Measurements from ENCODE around the gene NCF1. TPM values are rescaled to one million over a fixed set of nuclear protein-coding genes. Genes with fewer than 3 reads are reported as not detected.
"Not testable (repeated sequence)": the region's sequence is repeated elsewhere in the genome, so short reads cannot be mapped to it uniquely, and the experiment has no call there.

The NCF1 gene
- total and polyA plus RNA-seq, 3 donors from 2014 or later, result 1.5 to 8.3 (median 2.1) TPM

GRCh38 chr7:74758982-74759381 is 14.8 kb upstream of the NCF1 start:
- H3K4me1 ChIP-seq; intact Hi-C loops (cut with DNase I; ENCODE audit: low total_unique reads); H3K36me3 ChIP-seq (ENCODE audit: low read depth, missing control alignments); DNase-seq; H3K9me3 ChIP-seq; H3K4me3 ChIP-seq; H3K27me3 ChIP-seq; H3K27ac ChIP-seq: not testable (repeated sequence)
- no CpG with 5 or more reads among the region's 3 CpGs for WGBS, 2 donors

GRCh38 chr7:74765205-74765918 is 8.4 kb upstream of the NCF1 start:
- H3K4me3 ChIP-seq; H3K27ac ChIP-seq; H3K27me3 ChIP-seq; H3K9me3 ChIP-seq; DNase-seq; H3K36me3 ChIP-seq (ENCODE audit: low read depth, missing control alignments); H3K4me1 ChIP-seq; intact Hi-C loops (cut with DNase I; ENCODE audit: low total_unique reads): not testable (repeated sequence)
- no CpG with 5 or more reads among the region's 17 CpGs for WGBS, 2 donors

- H3K27ac ChIP-seq; H3K9me3 ChIP-seq; H3K4me3 ChIP-seq; intact Hi-C loops (cut with DNase I; ENCODE audit: low total_unique reads); DNase-seq; H3K36me3 ChIP-seq (ENCODE audit: low read depth, missing control alignments); H3K4me1 ChIP-seq; H3K27me3 ChIP-seq: not testable (repeated sequence)
- WGBS, 2 donors, result 86% methylated on average over 1 of the region's 7 CpGs; no CpG with 5 or more reads in 1 of the 2 donors
Measured at GRCh38 chr7:74766509-74766908, 7.3 kb upstream of the NCF1 start.

GRCh38 chr7:74766991-74767390 is 6.8 kb upstream of the NCF1 start:
- H3K9me3 ChIP-seq; H3K36me3 ChIP-seq (ENCODE audit: low read depth, missing control alignments); H3K4me1 ChIP-seq; H3K27me3 ChIP-seq; H3K4me3 ChIP-seq; intact Hi-C loops (cut with DNase I; ENCODE audit: low total_unique reads); H3K27ac ChIP-seq; DNase-seq: not testable (repeated sequence)
- 67 to 70% methylated on average over 6 of the region's 10 CpGs for WGBS, 2 donors

GRCh38 chr7:74770062-74770461 is 3.7 kb upstream of the NCF1 start:
- 100% methylated on average over 2 of the region's 7 CpGs; no CpG with 5 or more reads in 1 of the 2 donors for WGBS, 2 donors
- H3K36me3 ChIP-seq (ENCODE audit: low read depth, missing control alignments); DNase-seq; H3K27me3 ChIP-seq; H3K9me3 ChIP-seq; H3K4me1 ChIP-seq; intact Hi-C loops (cut with DNase I; ENCODE audit: low total_unique reads); H3K4me3 ChIP-seq; H3K27ac ChIP-seq: not testable (repeated sequence)

- intact Hi-C loops (cut with DNase I; ENCODE audit: low total_unique reads); H3K4me1 ChIP-seq; H3K4me3 ChIP-seq; H3K27ac ChIP-seq; H3K9me3 ChIP-seq; H3K27me3 ChIP-seq; DNase-seq; H3K36me3 ChIP-seq (ENCODE audit: low read depth, missing control alignments): not testable (repeated sequence)
- WGBS, 2 donors, result 83% methylated on average over 2 of the region's 6 CpGs; no CpG with 5 or more reads in 1 of the 2 donors
Measured at GRCh38 chr7:74772093-74772492, 1.7 kb upstream of the NCF1 start.

GRCh38 chr7:74775111-74775510 is 1.3 kb downstream of the NCF1 start:
- H3K27me3 ChIP-seq; H3K36me3 ChIP-seq (ENCODE audit: low read depth, missing control alignments); H3K4me3 ChIP-seq; intact Hi-C loops (cut with DNase I; ENCODE audit: low total_unique reads); H3K27ac ChIP-seq; H3K9me3 ChIP-seq; H3K4me1 ChIP-seq; DNase-seq: not testable (repeated sequence)
- no CpG with 5 or more reads among the region's 6 CpGs for WGBS, 2 donors

GRCh38 chr7:74779053-74779452 is 5.2 kb downstream of the NCF1 start:
- H3K27me3 ChIP-seq; DNase-seq; H3K4me1 ChIP-seq; H3K36me3 ChIP-seq (ENCODE audit: low read depth, missing control alignments); H3K9me3 ChIP-seq; intact Hi-C loops (cut with DNase I; ENCODE audit: low total_unique reads); H3K27ac ChIP-seq; H3K4me3 ChIP-seq: not testable (repeated sequence)
- WGBS, 2 donors, result no CpG with 5 or more reads among the region's 17 CpGs

- H3K4me3 ChIP-seq; H3K4me1 ChIP-seq; H3K9me3 ChIP-seq; DNase-seq; H3K36me3 ChIP-seq (ENCODE audit: low read depth, missing control alignments); H3K27me3 ChIP-seq; H3K27ac ChIP-seq; intact Hi-C loops (cut with DNase I; ENCODE audit: low total_unique reads): not testable (repeated sequence)
- WGBS, 2 donors, result 80 to 81% methylated on average over 1 to 4 of the region's 6 CpGs
Measured at GRCh38 chr7:74781746-74782145, 7.9 kb downstream of the NCF1 start.

- H3K9me3 ChIP-seq; H3K27me3 ChIP-seq; H3K4me1 ChIP-seq; intact Hi-C loops (cut with DNase I; ENCODE audit: low total_unique reads); H3K27ac ChIP-seq; DNase-seq; H3K36me3 ChIP-seq (ENCODE audit: low read depth, missing control alignments); H3K4me3 ChIP-seq: not testable (repeated sequence)
- WGBS, 2 donors, result 79 to 95% methylated on average over 2 of the region's 5 CpGs
Measured at GRCh38 chr7:74783595-74783994, 9.8 kb downstream of the NCF1 start.

- H3K27ac ChIP-seq; H3K4me3 ChIP-seq; H3K36me3 ChIP-seq (ENCODE audit: low read depth, missing control alignments); H3K4me1 ChIP-seq; H3K27me3 ChIP-seq; H3K9me3 ChIP-seq; intact Hi-C loops (cut with DNase I; ENCODE audit: low total_unique reads): not testable (repeated sequence)
- peak; percentile 97 for DNase-seq
- WGBS, 2 donors, result 0% methylated on average over 5 of the region's 82 CpGs; no CpG with 5 or more reads in 1 of the 2 donors
Measured at GRCh38 chr7:74788369-74789150, 14.7 kb downstream of the NCF1 start.

- DNase-seq; intact Hi-C loops (cut with DNase I; ENCODE audit: low total_unique reads); H3K27me3 ChIP-seq; H3K36me3 ChIP-seq (ENCODE audit: low read depth, missing control alignments); H3K27ac ChIP-seq; H3K4me3 ChIP-seq; H3K4me1 ChIP-seq; H3K9me3 ChIP-seq: not testable (repeated sequence)
- no CpG with 5 or more reads among the region's 24 CpGs for WGBS, 2 donors
Measured at GRCh38 chr7:74789200-74789736, 15.5 kb downstream of the NCF1 start.

Measured in testis (tissue), 3 donors.